EH (cell line): ENCODE measurements around the gene TEX19.
"Not testable (repeated sequence)": the region's sequence is repeated elsewhere in the genome, so short reads cannot be mapped to it uniquely, and the experiment has no call there.

ENCODE experiments used
- DNase-seq: peaks from one replicate; pipeline ENCODE4 v3.0.0-alpha.2; 2015; ENCODE audit warnings: low read depth

Gene TEX19

GRCh38 chr17:82377294-82377693 lies 18.2 kb downstream of the TEX19 start:
- DNase-seq: not testable (repeated sequence)

GRCh38 chr17:82377924-82378740 lies 19.1 kb downstream of the TEX19 start:
- no peak for DNase-seq

DNA sequence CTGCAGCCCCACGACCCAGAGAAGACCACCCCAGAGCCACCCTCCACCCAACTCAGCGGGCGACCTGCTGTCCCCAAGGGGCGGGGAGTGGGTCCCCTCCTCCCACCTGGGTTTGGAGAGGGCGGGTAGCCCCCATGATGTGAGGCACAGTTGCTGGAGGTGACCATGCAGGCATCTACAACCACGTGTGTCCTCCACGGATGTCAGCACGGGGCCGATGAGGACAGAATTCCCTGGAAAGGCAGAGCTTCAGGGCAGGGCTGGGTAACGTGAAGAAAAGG lies 19.6 kb downstream of the TEX19 start:
- DNase-seq: no peak

DNA sequence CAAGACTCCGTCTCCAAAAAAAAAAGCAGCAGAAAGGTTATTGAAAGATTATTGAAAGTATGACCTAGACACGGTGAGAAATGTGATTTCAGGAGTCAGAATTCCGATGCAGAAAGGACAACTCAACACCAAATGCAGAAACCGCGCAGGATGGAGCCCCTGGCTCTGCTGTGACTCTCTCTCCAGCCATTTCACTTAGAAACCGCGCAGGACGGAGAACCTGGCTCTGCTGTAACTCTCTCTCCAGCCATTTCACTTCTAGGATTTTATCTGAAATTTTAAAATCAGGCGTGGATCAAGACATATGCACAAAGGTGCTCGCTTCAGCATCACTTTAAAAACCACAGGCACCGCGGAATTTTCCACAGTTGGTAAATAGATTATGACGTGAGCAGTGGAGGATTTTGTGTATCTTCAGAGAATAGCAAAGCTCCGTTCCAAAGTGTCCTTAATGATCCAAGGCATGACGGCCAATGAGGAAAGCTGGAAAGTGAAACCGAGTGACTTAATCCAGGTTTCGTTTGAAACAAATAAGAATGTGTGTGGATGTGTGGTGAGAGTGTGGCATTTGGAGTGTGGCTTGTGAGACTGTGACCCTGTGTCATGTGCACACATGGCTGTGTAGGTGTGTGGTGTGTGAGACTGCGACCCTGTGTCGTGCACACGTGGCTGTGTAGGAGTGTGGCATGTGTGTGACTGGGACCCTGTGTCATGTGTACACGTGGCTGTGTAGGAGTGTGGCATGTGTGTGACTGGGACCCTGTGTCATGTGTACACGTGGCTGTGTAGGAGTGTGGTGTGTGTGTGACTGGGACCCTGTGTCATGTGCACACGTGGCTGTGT lies 22.0 kb downstream of the TEX19 start:
- DNase-seq: peak; percentile 31

- DNase-seq: not testable (repeated sequence)
Measured at GRCh38 chr17:82381703-82382009, 22.6 kb downstream of the TEX19 start.

DNA sequence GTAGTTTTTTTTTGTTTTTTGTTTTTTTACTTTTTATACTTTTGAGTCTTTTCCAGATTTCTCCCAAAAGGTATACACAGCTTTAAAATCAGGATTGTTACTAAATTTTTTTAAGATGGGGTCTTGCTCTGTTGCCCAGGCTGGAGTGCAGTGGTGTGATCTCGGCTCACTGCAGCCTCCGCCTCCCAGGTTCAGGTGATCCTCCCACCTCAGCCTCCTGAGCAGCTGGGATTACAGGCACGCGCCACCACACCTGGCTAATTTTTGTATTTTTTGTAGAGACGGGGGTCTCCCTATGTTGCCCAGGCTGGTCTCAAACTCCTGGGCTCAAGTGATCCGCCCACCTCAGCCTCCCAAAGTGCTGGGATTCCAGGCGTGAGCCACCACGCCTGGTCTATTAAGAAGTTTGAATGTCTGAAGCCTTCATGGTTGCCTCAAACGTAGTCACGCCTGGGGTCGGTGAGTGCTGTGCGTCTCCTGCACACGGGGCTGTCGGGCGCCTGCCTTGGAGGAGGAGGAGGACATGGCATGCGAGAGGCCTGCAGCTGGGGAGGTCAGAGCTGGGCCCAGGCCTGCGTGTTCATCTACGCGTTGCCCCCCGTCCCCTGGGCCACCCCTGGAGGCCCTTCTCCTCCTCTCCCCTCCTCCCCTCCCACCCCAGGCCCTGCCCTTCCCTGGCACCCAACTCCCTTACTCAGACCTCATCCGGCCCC lies 23.3 kb downstream of the TEX19 start:
- not testable (repeated sequence) for DNase-seq

DNA sequence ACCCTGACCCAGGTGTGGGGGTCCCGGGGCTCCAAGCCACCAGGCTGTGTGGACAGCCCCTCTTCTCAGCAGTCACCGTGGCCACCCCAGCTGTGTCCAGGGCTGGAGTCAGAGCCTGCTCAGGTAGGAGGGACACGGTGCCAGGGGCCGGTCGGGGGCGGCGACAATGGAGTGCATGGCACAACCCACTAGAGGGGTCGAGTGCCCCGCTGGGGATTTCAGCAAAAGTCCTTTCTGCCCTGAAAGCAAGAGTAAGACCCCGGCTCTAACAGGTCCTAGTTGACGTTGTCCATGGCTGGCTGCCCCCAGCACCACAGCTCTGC lies 23.8 kb downstream of the TEX19 start:
- no peak for DNase-seq

GRCh38 chr17:82383411-82383810 lies 24.4 kb downstream of the TEX19 start:
- DNase-seq: no peak

GRCh38 chr17:82384051-82384729 lies 25.1 kb downstream of the TEX19 start:
- no peak for DNase-seq

- DNase-seq: peak; percentile 49
Measured at GRCh38 chr17:82384730-82385481, 25.9 kb downstream of the TEX19 start.

DNA sequence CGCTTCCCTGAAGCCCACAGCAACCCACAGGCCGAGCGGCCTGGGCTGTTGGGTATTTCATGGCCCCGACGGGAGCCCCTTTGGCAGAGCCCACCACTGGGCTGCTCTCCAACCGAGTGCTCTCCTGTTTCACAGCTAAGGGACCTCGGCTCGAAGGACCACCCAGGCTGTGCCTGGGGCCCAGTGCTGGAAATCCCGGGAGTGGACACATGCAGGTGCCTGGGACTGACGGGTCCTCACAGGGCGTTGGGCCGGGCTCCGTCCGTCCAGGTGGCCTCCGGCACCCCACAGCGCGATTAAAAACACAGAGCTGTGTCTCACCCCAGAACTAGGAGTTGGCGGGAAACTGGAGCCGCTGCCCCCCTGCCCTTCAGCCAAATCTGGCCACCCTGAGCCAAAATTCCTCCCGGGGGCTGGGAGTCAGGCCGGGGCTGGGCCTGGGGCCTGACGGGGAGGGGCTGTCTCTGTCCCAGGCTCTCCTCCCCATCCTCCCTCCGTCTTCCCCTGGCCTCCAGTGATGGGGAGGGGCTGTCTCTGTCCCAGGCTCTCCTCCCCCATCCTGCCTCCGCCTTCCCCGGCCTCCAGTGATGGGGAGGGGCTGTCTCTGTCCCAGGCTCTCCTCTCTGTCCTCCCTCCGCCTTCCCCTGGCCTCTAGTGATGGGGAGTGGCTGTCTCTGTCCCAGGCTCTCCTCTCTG lies 26.7 kb downstream of the TEX19 start:
- DNase-seq: no peak

DNA sequence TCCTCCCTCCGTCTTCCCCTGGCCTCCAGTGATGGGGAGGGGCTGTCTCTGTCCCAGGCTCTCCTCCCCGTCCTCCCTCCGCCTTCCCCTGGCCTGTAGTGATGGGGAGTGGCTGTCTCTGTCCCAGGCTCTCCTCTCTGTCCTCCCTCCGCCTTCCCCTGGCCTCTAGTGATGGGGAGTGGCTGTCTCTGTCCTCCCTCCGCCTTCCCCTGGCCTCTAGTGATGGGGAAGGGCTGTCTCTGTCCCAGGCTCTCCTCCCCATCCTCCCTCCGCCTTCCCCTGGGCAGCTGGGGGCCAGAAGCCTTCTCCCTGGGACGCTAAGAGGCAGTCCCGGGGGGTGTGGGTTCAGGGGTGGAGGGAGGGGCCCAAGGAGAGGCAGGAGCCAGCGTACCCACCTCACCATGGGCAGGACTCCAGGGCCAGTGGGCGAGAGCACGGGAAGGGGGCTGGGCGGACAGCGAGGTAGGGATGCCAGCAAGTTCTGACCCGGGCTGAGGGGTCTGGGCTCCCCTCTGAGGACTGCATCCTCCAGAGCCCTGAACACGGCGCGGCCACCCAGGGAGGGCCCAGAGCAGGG lies 27.3 kb downstream of the TEX19 start:
- DNase-seq: no peak

DNA sequence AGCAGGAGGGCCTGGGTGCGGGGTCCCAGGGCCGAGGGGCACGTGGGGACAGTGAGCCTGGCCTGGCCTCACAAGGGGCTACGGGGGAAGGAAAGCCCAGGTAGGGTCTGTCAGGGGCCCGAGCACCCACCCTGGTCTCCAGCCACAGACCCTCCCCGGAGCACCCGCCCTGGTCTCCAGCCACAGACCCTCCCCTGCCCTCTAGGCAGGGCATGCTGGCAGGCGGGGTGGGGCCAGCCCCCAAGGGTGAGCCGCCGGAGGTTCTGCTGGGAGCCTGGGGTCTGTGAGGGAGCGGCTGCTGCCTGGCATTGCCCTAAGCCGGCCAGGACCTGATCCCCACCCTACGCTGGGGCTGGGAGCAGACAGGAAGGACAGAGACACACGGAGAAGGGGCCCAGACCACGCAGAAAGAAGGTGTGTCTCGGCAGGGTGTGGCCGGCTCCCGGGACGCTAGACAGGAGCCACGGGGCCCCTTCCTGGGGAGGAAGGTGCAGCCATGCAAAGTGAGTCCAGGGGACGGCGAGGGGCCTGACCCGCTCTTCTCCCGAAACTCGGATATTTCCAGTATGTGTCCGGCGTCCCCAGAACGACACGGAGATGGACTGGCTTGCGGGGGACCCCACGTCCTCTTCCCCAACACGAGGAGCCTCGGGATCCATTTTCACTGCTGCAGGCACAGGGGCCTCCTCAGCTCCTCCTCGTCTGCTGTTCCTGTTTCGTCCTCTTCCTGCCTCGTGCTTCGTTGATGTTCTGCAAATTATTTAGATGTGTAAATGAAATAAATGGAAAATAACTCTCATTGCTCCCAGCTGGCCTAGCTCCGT lies 28.0 kb downstream of the TEX19 start:
- no peak for DNase-seq

- no peak for DNase-seq
Measured at GRCh38 chr17:82387705-82388106, 28.7 kb downstream of the TEX19 start.

DNA sequence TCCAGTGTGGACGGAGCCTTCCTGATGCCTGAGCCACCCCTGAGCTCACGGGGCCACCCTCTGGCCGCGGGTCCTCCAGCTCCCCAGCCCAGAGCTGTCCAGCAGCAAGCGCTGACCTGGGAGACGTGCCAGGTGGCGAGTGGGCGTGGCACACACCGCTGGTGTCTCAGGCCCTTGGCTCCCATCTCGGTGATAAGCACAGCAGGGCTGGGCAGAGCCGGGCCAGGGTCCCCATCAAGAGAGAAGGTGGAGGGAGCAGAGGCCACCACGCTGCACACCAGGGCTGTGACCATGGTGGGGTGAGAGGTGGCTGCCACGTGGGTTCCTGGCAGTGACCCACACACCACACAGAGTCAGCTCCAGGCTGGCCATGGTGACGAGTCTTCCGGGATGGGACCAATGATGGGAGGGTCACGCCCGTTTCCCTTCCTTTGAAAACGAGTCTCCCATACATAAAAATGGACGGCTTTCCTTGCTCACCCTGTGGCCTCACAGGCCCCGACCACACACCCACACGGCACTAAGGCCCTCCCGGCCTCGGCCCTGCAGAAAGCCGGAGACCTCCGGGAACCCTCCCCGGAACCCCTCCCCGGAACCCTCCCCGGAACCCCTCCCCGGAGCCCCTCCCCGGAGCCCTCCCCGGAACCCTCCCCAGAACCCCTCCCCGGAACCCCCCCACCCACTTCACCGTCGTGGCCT lies 29.3 kb downstream of the TEX19 start:
- no peak for DNase-seq

DNA sequence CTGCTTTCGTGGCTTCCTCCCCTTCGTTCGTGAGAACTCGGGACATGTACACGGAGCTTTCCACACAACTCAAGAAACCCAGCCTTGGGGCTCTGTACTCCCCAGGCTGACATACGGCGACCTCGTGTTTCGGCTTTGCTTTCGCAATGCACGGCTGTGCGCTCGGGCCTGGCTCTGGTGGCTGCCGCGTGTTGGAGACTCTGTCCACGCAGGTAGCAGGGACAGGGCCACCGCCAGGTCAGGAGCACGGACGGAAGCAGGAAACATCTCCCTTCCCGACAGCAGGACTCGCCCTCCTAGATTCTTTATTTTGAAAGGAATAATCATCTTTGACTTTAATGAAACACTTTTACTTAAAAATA lies 29.9 kb downstream of the TEX19 start:
- DNase-seq: no peak

DNA sequence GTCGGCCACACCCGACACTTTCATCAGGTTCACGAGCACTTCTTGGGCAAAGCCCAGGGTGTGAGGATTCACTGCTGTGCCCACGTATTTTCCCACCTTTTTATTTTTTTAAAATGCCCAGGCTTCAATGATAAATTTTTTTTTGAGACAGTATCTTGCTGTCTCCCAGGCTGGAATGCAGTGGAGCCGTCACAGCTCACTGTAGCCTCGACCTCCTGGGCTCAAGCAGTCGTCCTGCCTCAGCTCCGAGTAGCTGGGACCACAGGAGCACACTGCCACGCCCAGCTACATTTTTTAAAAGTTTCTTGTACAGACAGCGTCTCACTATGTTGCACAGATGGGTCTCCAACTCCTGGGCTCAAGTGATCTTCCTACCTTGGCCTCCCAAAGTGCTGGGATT lies 30.3 kb downstream of the TEX19 start:
- DNase-seq: no peak

DNA sequence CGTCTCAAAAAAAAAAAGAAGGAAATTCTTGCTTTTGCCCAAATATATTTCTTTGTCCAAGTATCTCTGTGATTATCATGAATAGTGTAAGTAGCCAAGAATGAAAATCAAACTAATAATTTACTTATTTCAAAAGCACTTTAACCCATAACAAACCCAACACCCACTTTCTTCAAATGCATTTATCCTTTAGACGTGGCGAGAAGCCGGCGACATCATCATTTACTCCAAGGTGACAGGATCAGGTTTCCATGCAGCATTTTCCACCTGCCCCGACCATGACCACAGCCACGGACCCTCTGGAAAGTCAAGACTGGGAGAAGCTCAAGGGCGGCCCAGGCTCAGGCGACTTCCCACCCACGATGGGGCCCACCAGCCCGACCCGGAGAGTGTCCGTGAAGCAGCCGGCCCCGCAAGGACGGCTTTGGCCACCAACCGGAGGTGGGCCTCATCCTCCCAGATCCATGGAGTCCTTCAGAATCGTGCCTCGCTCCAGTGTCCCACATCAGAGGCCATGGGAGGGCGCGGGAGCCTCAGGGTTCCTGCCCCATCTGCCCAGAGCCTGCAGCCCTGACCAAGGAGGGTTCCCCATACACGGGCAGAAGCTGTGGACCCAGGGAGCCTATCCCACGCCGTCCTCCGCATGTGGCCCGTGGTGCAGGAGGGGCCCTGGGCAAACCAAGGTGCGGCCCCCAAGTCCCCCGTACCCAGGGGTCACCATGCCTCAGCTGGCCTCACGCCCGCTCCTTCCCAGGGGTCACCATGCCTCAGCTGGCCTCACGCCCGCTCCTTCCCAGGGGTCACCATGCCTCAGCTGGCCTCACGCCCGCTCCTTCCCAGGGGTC lies 31.2 kb downstream of the TEX19 start:
- no peak for DNase-seq
